A549 (cell line): ENCODE measurements around the gene CCL19. TPM values are rescaled to one million over a fixed set of nuclear protein-coding genes. Genes with fewer than 3 reads are reported as not detected.

Experiments used
- ATAC-seq, 2 experiments: fragments of 200-7000 bp in 1 of 2; fragments of >200 bp in 1 of 2; cut with Nextera tagmentation in 1 of 2; cut with Tn5 transposase in 1 of 2; 3 replicates each; pipeline versions ENCODE4 v1.8.0 to v1.9.1; 2018 to 2020; ENCODE audit warnings: mild to moderate bottlenecking in 1 of 2, moderate library complexity in 1 of 2
- CTCF ChIA-PET: fragments of 300-600 bp; sonication (Branson Sonifier 250); formaldehyde crosslinking; extraction: SDS; loops from one replicate; lab custom pipeline; 2021; ENCODE audit warnings: antibody characterized with exemption, inconsistent platforms; lab: Yijun Ruan, JAX
- POLR2A ChIA-PET: fragments of 350-600 bp; formaldehyde crosslinking; extraction: SDS; loops from one replicate; lab custom pipeline; 2021; ENCODE audit warnings: antibody characterized with exemption, inconsistent platforms; lab: Yijun Ruan, JAX
- DNase-seq, 2 experiments: peaks; one replicate each; pipeline versions ENCODE4 v3.0.0 to v3.0.0-alpha.2; 2011 to 2016; ENCODE audit warnings: low read depth in 1 of 2, low spot score in 1 of 2
- FAIRE-seq: peaks from 2 replicates; lab custom pipeline; 2011; peaks lifted over from hg19 to GRCh38; lab: Jason Lieb, UNC
- H3K27ac ChIP-seq, 2 experiments: fragments of >200 bp; sonication (Bioruptor Twin); formaldehyde crosslinking; 3 replicates each; pipeline ENCODE4 v1.5.1; 2016 to 2017
- H3K4me1 ChIP-seq: fragments of >200 bp; sonication (Bioruptor Twin); formaldehyde crosslinking; 3 replicates; pipeline ENCODE4 v1.6.1; 2016
- H3K4me2 ChIP-seq: fragments of >200 bp; sonication (Bioruptor Twin); formaldehyde crosslinking; 3 replicates; pipeline ENCODE4 v1.6.1; 2016
- H3K4me3 ChIP-seq: fragments of >200 bp; sonication (Bioruptor Twin); formaldehyde crosslinking; 3 replicates; pipeline ENCODE4 v1.5.1; 2016
- H3K9me3 ChIP-seq: fragments of >200 bp; sonication (Bioruptor Twin); formaldehyde crosslinking; 3 replicates; pipeline ENCODE4 v1.6.1; 2016
- BCL3 ChIP-seq: fragments of >200 bp; sonication (Bioruptor Twin); formaldehyde crosslinking; IDR thresholded peaks from 3 replicates; pipeline ENCODE4 v1.6.1; 2016
- BHLHE40 ChIP-seq: IDR thresholded peaks from 2 replicates; pipeline ENCODE4 v1.6.1; 2012; ENCODE audit warnings: low read depth, low read length, inconsistent platforms
- CBX8 ChIP-seq: fragments of 200-600 bp; sonication (generic); IDR thresholded peaks from 2 replicates; pipeline ENCODE4 v1.6.1; 2016
- CEBPB ChIP-seq, 2 experiments: fragments of >200 bp in 1 of 2; sonication (Bioruptor Twin) in 1 of 2; formaldehyde crosslinking in 1 of 2; IDR thresholded peaks; 2 replicates each; pipeline ENCODE4 v1.6.1; 2012 to 2016
- CHD2 ChIP-seq: fragments of 150-350 bp; IDR thresholded peaks from 2 replicates; pipeline ENCODE4 v1.6.1; 2014; ENCODE audit warnings: low read length; ENCODE audit not compliant: partially characterized antibody
- CHD4 ChIP-seq: fragments of 200-600 bp; sonication (generic); IDR thresholded peaks from 2 replicates; pipeline ENCODE4 v1.6.1; 2016; ENCODE audit warnings: antibody characterized with exemption, mild to moderate bottlenecking, borderline replicate concordance
- ESRRA ChIP-seq: fragments of 150-350 bp; IDR thresholded peaks from 2 replicates; pipeline ENCODE4 v1.6.1; 2014; ENCODE audit warnings: mild to moderate bottlenecking, low read length, borderline replicate concordance
- FOSB ChIP-seq: fragments of 250-450 bp; sonication (Bioruptor Pico); IDR thresholded peaks from 2 replicates; pipeline ENCODE4 v1.5.0; 2020; ENCODE audit warnings: mild to moderate bottlenecking, moderate library complexity
- FOSL2 ChIP-seq, 2 experiments: fragments of 450-650 bp in 1 of 2; fragments of >200 bp in 1 of 2; sonication (Bioruptor Twin) in 1 of 2; formaldehyde crosslinking; IDR thresholded peaks; 2 replicates each; pipeline versions ENCODE4 v1.5.0 to v1.6.1; 2016 to 2020; ENCODE audit warnings: mild to moderate bottlenecking in 1 of 2, moderate library complexity in 1 of 2
- FOXS1 ChIP-seq: fragments of 250-450 bp; sonication (Bioruptor Pico); IDR thresholded peaks from 2 replicates; pipeline ENCODE4 v1.5.0; 2020; ENCODE audit warnings: mild to moderate bottlenecking, moderate library complexity
- GATA3 ChIP-seq: IDR thresholded peaks from 2 replicates; pipeline ENCODE4 v1.6.1; 2012; ENCODE audit warnings: borderline replicate concordance
- HEYL ChIP-seq: fragments of 250-450 bp; sonication (Bioruptor Pico); IDR thresholded peaks from 2 replicates; pipeline ENCODE4 v1.8.0; 2021; ENCODE audit warnings: mild to moderate bottlenecking, moderate library complexity
- KDM1A ChIP-seq: fragments of 200-600 bp; sonication (generic); IDR thresholded peaks from 2 replicates; pipeline ENCODE4 v1.6.1; 2016; ENCODE audit warnings: low read depth, mild to moderate bottlenecking
- KDM5A ChIP-seq: fragments of 200-600 bp; sonication (generic); IDR thresholded peaks from 2 replicates; pipeline ENCODE4 v1.6.1; 2016; ENCODE audit warnings: antibody characterized with exemption, mild to moderate bottlenecking
- NR3C1 ChIP-seq: fragments of >200 bp; sonication (Bioruptor Twin); formaldehyde crosslinking; IDR thresholded peaks from 3 replicates; pipeline ENCODE4 v1.6.1; 2017
- PHF8 ChIP-seq: fragments of 200-600 bp; sonication (generic); IDR thresholded peaks from 2 replicates; pipeline ENCODE4 v1.6.1; 2016; ENCODE audit warnings: low read depth, mild to moderate bottlenecking, antibody characterized with exemption, moderate library complexity, borderline replicate concordance
- POLR2A ChIP-seq: IDR thresholded peaks from 2 replicates; pipeline ENCODE4 v1.6.1; 2012; ENCODE audit warnings: mild to moderate bottlenecking, low read length
- RAD21 ChIP-seq, 2 experiments: fragments of >200 bp in 1 of 2; sonication (Bioruptor Twin) in 1 of 2; formaldehyde crosslinking in 1 of 2; IDR thresholded peaks in 1 of 2; conservative IDR thresholded peaks in 1 of 2; 2 replicates in 1 of 2; 3 replicates in 1 of 2; pipeline ENCODE4 v1.6.1; 2012 to 2018; ENCODE audit warnings: inconsistent platforms in 1 of 2
- RARB ChIP-seq: fragments of 250-450 bp; sonication (Bioruptor Pico); IDR thresholded peaks from 2 replicates; pipeline ENCODE4 v1.8.0; 2021; ENCODE audit warnings: mild to moderate bottlenecking, moderate library complexity
- RFX5 ChIP-seq: fragments of 450-650 bp; IDR thresholded peaks from 2 replicates; pipeline ENCODE4 v1.7.1; 2014; ENCODE audit warnings: antibody characterized with exemption, mild to moderate bottlenecking, moderate library complexity
- RNF2 ChIP-seq: fragments of 200-600 bp; sonication (generic); IDR thresholded peaks from 2 replicates; pipeline ENCODE4 v1.6.1; 2016; ENCODE audit warnings: low read depth, mild to moderate bottlenecking, antibody characterized with exemption, moderate library complexity, borderline replicate concordance
- SMC3 ChIP-seq: fragments of >200 bp; sonication (Bioruptor Twin); formaldehyde crosslinking; IDR thresholded peaks from 3 replicates; pipeline ENCODE4 v1.6.1; 2018; ENCODE audit warnings: inconsistent platforms
- ZNF302 ChIP-seq: fragments of 250-450 bp; sonication (Bioruptor Pico); IDR thresholded peaks from 2 replicates; pipeline ENCODE4 v1.9.0; 2021; ENCODE audit warnings: inconsistent platforms, mild to moderate bottlenecking, moderate library complexity
- WGBS: methylation state at CpG from one replicate; pipeline ENCODE4 v1.1.6; 2017; ENCODE audit errors: missing lambda C conversion rate; 5-methylcytosine and 5-hydroxymethylcytosine counted together
- polyA plus RNA-seq, 4 experiments: library from polyadenylated mRNA; depleted of rRNA in 3 of 4; stranded (reverse); fragments of >200 nt; fragmentation: RNase III in 1 of 4; extraction: RNeasy Plus Mini Kit Qiagen cat#74134 plus additional on column Dnase treatment in 1 of 4; gene quantifications; 2 replicates in 3 of 4; 3 replicates in 1 of 4; pipeline ENCODE4 v1.2.3, GENCODE V29; 2011 to 2017
- TF ChIP-seq, protein P1 (sequence below): fragments of >200 bp; sonication (Bioruptor Twin); formaldehyde crosslinking; IDR thresholded peaks from 2 replicates; pipeline ENCODE4 v1.6.1; 2016
- TF ChIP-seq, protein P2 (sequence below): fragments of 250-450 bp; sonication (Bioruptor Pico); IDR thresholded peaks from 2 replicates; pipeline ENCODE4 v1.5.0; 2020; ENCODE audit warnings: low read depth, mild to moderate bottlenecking, moderate library complexity
- TF ChIP-seq, protein P3 (sequence below): IDR thresholded peaks from 2 replicates; pipeline ENCODE4 v1.6.1; 2012; ENCODE audit warnings: low read depth, borderline replicate concordance

The CCL19 gene
- polyA plus RNA-seq, 2 of the 4 experiments (the other 2 are of a cell fraction): not detected

GRCh38 chr9:34659592-34660253 is 31.4 kb downstream of the CCL19 start:
- TF ChIP-seq CEBPB (IDR thresholded peaks at IDR 0.05): no peak
- DNase-seq (no peak), ATAC-seq (no peak), FAIRE-seq (no peak)
- ChIA-PET POLR2A (interaction anchor here (0.9 kb wide), 1 partner anchor 13 kb away, joined by 3 read pairs; the partner anchor contains the start of gene GALT), CTCF (interaction anchor here (1.0 to 12.1 kb wide), 4 partner anchors 15 to 407 kb away, joined by 3 to 288 read pairs (median 26); partner anchors contain the start of genes GALT, IL11RA and SIGMAR1)
- no peak overlapping the region for H3K27ac ChIP-seq
- H3K4me3 ChIP-seq: no peak overlapping the region
- 89% methylated on average over 8 of the region's 8 CpGs for WGBS
- no peak overlapping the region for H3K4me2 ChIP-seq
- H3K9me3 ChIP-seq: no peaks in the 10 kb centered on the region
- peaks cover 5% of the 10 kb centered on the region for H3K4me1 ChIP-seq

DNA sequence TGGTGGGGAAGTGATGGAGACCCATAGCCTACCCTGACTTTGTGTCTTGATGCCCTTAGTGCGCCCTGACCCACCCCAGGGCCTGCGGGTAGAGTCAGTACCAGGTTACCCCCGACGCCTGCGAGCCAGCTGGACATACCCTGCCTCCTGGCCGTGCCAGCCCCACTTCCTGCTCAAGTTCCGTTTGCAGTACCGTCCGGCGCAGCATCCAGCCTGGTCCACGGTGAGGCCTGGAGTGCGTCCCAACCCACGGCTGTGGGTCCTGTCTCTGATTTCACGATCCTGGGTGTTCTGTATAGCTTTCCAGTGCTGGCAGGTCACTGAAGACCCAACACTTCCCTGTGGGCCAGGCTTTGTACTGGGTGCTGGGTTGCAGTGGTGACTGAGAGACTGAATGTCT is 32.6 kb downstream of the CCL19 start:
- Histone ChIP-seq H3K27ac (no peak overlapping the region), H3K4me2 (no peak overlapping the region), H3K4me1 (no peaks in the 10 kb centered on the region), H3K9me3 (no peaks in the 10 kb centered on the region), H3K4me3 (no peak overlapping the region)
- CTCF ChIA-PET: interaction anchor here (3.5 to 12.1 kb wide), 3 partner anchors 15 to 43 kb away, joined by 21 to 288 read pairs (median 48); partner anchors contain the start of genes GALT, IL11RA and SIGMAR1
- no peak for TF ChIP-seq GATA3
- TF ChIP-seq, protein P1, sequence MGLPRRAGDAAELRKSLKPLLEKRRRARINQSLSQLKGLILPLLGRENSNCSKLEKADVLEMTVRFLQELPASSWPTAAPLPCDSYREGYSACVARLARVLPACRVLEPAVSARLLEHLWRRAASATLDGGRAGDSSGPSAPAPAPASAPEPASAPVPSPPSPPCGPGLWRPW: no peak
- no peak for TF ChIP-seq RAD21 (conservative IDR thresholded peaks at IDR 0.05 in 1 of 2, IDR thresholded peaks at IDR 0.05 in 1 of 2)
- no peak for TF ChIP-seq BHLHE40
- TF ChIP-seq POLR2A: no peak
- no peak for TF ChIP-seq RARB
- no peak for TF ChIP-seq CBX8
- TF ChIP-seq, protein P2, sequence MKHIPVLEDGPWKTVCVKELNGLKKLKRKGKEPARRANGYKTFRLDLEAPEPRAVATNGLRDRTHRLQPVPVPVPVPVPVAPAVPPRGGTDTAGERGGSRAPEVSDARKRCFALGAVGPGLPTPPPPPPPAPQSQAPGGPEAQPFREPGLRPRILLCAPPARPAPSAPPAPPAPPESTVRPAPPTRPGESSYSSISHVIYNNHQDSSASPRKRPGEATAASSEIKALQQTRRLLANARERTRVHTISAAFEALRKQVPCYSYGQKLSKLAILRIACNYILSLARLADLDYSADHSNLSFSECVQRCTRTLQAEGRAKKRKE (CRISPR knock-in tag): no peak
- TF ChIP-seq NR3C1: no peak
- no peak for TF ChIP-seq HEYL (CRISPR knock-in tag)
- TF ChIP-seq PHF8: no peak
- no peak for TF ChIP-seq SMC3
- no peak for DNase-seq
- no peak for ATAC-seq
- WGBS: 92% methylated on average over 9 of the region's 14 CpGs
- POLR2A ChIA-PET: no interaction called here
- FAIRE-seq: no peak

DNA sequence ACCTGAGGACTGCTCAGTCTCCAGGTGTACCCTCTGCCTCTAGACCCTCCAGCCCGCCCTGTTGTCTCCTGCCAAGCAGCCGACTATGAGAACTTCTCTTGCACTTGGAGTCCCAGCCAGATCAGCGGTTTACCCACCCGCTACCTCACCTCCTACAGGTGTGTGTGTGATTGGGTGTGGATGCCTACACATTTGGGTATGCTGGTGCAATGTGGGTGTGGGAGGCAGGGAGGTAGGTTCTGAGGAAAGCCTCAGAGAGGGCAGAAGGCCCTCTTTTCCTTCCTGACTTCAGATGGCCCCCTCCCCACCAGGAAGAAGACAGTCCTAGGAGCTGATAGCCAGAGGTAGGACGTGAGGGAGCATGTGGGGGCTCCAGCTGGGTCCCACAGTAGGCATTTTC is 34.1 kb downstream of the CCL19 start:
- peaks cover 9% of the 10 kb centered on the region for H3K4me1 ChIP-seq
- H3K9me3 ChIP-seq: no peaks in the 10 kb centered on the region
- ChIA-PET CTCF (interaction anchor here (1.0 to 12.1 kb wide), 3 partner anchors 8 to 45 kb away, joined by 5 to 288 read pairs (median 21); partner anchors contain the start of genes GALT, IL11RA and SIGMAR1), POLR2A (no interaction called here)
- no peak for FAIRE-seq
- no peak overlapping the region for H3K4me2 ChIP-seq
- no peak for ATAC-seq
- no peak overlapping the region for H3K27ac ChIP-seq
- H3K4me3 ChIP-seq: no peak overlapping the region
- 70% methylated on average over 5 of the region's 5 CpGs for WGBS
- DNase-seq: no peak
- TF ChIP-seq FOSB (no peak), CHD2 (no peak), FOXS1 (CRISPR knock-in tag) (no peak), KDM1A (no peak), RFX5 (no peak), BCL3 (no peak), CHD4 (no peak), KDM5A (no peak), RNF2 (no peak), ZNF302 (CRISPR knock-in tag) (no peak), ESRRA (no peak), FOSL2 (IDR thresholded peaks at IDR 0.05) (no peak), FOSL2 (CRISPR knock-in tag; IDR thresholded peaks at IDR 0.05) (no peak), GATA3 (no peak)
- TF ChIP-seq, protein P2 (CRISPR knock-in tag): no peak
- TF ChIP-seq, protein P3, sequence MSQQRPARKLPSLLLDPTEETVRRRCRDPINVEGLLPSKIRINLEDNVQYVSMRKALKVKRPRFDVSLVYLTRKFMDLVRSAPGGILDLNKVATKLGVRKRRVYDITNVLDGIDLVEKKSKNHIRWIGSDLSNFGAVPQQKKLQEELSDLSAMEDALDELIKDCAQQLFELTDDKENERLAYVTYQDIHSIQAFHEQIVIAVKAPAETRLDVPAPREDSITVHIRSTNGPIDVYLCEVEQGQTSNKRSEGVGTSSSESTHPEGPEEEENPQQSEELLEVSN: no peak
- TF ChIP-seq, protein P1: no peak
